GM19240 (cell line): ENCODE measurements around the gene CST3.
"Not testable (repeated sequence)": the region's sequence is repeated elsewhere in the genome, so short reads cannot be mapped to it uniquely, and the experiment has no call there.

ENCODE experiments used
- DNase-seq: peaks from one replicate; pipeline ENCODE4 v3.0.0; 2011; ENCODE audit warnings: low spot score; ENCODE audit not compliant: insufficient read length

The CST3 gene

DNA sequence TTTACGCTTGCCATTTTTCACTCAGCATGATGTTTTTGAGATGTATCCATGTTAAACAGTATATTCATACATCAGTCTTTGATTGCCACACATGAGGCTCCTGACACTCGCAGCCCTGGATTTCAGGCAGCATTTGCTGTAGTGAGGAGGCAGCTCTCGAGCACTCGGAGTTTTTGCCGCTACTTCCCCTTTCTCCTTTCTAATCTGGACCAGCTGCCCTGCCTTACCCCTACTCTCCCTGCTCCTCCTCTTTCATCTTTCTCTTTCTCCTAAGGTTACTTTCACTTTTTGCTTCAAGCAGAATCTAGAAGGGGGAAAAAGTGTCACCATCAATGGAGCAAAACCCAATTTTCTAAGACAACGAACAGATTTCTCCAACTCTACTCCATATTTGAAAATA is 5.9 kb upstream of the CST3 start:
- DNase-seq = no peak

GRCh38 chr20:23641936-23642751 is 4.4 kb upstream of the CST3 start:
- no peak for DNase-seq

GRCh38 chr20:23640671-23641667 is 3.2 kb upstream of the CST3 start:
- DNase-seq = no peak

- DNase-seq = no peak
Observed at GRCh38 chr20:23640018-23640601, 2.4 kb upstream of the CST3 start.

DNA sequence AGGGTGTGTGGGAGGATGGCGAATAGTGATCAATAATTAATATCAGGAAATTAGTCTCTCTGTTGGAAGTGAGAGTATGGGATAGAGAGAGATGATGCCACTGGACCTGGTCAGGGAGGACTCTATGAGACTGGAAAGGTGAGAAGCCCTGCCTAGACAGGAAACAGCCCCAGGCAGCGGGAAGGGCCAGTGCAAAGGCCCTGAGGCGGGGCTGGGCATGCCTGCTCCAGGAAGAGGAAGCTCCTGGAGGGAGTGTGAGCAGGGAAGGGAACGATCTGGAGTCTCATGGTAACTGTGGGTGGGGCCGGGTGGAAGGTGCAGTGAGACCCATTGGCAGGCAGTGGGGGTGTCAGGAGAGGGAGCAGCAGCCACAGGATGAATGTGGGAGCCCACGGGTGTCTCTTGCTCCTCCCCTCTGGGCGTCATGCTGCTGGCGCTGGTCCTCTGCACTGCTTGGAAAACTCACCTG is 1.8 kb upstream of the CST3 start:
- no peak for DNase-seq

GRCh38 chr20:23638309-23638708 is 554 bp upstream of the CST3 start:
- DNase-seq = no peak

GRCh38 chr20:23636908-23637281 is 860 bp downstream of the CST3 start:
- DNase-seq = no peak

GRCh38 chr20:23636182-23636907 is 1.4 kb downstream of the CST3 start:
- no peak for DNase-seq

- not testable (repeated sequence) for DNase-seq
Observed at GRCh38 chr20:23635768-23636090, 2.0 kb downstream of the CST3 start.

GRCh38 chr20:23634985-23635767 is 2.6 kb downstream of the CST3 start:
- DNase-seq = no peak

DNA sequence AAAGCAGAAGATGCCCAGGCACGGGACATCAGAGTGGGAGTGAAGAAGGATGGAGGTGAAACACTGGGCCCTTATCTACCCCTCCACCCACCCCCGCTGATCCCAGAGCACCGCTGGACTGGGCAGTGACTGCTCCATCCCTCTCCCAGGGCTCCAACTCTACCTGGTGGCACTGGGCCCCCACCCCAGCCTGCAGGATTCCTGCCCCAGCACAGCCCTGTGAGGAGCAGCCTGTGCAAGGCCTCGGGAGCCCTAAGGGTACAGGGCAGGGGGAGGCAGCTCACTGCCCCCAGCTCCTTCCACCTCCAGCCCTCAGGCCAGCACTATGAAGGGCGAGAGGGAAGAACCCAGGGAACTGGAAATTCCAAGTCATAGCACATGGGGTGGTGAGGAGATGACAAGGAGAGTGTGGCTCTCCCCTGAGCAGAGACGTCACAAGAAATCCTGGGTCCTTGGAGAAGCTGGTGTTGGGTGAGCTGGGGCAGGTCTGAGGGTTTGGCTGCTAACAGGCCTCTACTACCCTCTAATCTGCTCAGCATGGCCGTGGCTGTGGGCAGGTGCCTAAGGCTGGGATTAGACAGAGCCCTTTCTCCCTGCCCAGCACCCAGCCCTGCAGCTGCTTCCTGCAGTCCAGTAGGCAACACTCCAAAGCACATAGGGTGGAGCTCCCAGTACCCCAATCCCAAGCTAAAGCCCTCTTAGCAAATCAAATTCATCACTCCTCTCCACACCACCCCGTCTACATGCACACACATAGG is 3.5 kb downstream of the CST3 start:
- no peak for DNase-seq

GRCh38 chr20:23632711-23633573 is 4.8 kb downstream of the CST3 start:
- DNase-seq = no peak

- no peak for DNase-seq
Observed at GRCh38 chr20:23631981-23632710, 5.6 kb downstream of the CST3 start.

DNA sequence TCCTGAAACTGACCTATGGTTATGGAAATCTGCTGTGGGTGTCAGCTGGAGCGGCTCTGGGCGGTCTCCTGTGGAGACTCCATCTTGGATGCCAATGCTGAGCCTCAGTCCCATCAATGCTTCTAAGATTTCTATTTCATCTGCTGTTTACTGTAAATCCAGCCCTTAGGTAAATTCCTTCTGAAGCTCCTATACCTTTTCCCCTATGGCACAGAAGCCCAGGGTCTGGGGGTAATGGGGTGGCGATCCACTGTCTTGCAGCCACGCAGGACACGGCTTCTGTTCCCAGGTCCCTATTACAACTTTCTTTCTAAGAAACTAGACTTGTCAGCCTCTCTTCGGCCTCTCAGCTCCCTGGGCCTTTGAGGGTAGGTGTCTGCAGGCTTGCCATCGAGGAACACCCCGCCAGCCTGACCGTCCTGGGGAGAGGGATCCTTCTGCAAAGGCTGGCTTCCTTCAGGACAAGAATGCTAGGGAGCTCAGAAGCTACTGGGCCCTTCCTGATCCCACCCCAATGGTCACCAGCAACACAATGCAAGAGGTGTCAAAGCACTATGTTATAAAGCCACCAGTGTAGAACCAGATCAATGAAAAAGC is 6.4 kb downstream of the CST3 start:
- no peak for DNase-seq

DNA sequence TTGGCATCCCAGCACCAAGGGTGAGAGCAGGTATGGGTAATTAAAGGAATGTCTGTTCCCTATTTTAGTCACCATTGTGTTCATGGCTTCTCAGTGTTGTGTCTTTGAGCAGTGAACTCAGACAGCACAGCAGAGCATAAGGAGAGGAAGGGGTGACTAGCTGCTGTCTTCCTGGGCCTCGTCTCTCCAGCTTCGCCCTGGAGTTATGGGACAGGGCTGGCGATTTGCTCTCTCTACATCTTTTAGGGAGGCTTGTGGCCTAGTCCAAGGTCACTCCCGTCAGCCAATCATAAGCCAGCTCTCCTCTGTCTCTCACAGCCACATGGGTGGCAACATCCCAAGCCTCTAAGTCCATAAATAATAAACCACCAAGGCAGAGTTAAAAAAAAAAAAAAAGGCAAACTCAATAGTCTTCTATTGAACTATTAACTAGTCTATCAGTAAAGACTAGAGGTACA is 7.3 kb downstream of the CST3 start:
- no peak for DNase-seq

- DNase-seq = no peak
Observed at GRCh38 chr20:23629542-23630391, 8.0 kb downstream of the CST3 start.
